ENCODE data around the gene SLC30A10. TPM values are rescaled to one million over a fixed set of nuclear protein-coding genes. Genes with fewer than 3 reads are reported as not detected.

SLC30A10 gene
- total RNA-seq, 1 donor from 2014 or later: 0.25 TPM

DNA sequence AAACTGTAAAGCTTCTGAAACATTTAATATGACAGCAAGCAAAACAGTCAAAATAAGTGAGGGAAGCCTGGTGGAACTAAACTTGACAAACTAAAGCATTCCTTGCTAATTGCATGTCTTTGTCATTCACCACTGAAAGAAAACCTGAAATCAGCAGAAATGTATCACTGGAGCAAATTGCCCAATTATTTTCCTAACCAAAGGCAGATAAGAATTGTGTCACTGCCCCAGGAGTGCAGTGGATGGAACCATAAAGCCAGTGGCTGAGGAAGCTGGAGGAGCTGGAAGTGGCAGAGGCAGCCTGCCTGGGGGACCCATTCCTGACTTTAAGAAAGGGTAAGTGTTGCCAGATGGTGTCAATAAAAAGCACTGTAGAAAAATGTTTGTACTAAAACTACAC, 2.7 kb upstream of the SLC30A10 start:
- Histone ChIP-seq H3K36me3 (no peaks in the 10 kb centered on the region), H3K27ac (no peak overlapping the region), H3K27me3 (no peaks in the 10 kb centered on the region), H3K9me3 (no peaks in the 10 kb centered on the region), H3K4me1 (peaks cover 8% of the 10 kb centered on the region), H3K4me3 (no peak overlapping the region)
- intact Hi-C loops (cut with DNase I): no loop called here
- DNase-seq (ENCODE audit: extremely low spot score in 2 of 2): no peak
- TF ChIP-seq, protein P1, sequence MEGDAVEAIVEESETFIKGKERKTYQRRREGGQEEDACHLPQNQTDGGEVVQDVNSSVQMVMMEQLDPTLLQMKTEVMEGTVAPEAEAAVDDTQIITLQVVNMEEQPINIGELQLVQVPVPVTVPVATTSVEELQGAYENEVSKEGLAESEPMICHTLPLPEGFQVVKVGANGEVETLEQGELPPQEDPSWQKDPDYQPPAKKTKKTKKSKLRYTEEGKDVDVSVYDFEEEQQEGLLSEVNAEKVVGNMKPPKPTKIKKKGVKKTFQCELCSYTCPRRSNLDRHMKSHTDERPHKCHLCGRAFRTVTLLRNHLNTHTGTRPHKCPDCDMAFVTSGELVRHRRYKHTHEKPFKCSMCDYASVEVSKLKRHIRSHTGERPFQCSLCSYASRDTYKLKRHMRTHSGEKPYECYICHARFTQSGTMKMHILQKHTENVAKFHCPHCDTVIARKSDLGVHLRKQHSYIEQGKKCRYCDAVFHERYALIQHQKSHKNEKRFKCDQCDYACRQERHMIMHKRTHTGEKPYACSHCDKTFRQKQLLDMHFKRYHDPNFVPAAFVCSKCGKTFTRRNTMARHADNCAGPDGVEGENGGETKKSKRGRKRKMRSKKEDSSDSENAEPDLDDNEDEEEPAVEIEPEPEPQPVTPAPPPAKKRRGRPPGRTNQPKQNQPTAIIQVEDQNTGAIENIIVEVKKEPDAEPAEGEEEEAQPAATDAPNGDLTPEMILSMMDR (IDR thresholded peaks at IDR 0.05): no peak
- TF ChIP-seq POLR2A (IDR thresholded peaks at IDR 0.05) (no peak), POLR2AphosphoS5 (IDR thresholded peaks at IDR 0.05; ENCODE audit: insufficient read depth in 1 of 2, low read depth in 1 of 2) (no peak)

DNA sequence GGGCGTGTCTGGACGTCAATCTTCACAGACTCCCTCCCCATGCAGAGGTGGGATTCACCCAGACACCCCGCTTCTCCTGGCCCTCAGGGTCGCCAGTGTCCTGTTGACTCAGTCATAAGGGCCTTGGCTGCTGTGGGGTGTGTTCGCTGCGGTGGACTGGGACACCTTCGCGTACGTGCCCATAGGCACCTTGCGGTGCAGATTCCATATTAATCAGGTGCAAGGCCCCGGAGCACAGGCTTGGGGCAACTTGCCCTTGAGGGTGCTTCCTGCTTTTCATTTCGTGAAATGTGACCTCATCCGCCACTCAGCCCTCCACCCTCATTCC, 398 bp upstream of the SLC30A10 start:
- no peak overlapping the region for H3K27ac ChIP-seq
- H3K4me1 ChIP-seq: peaks cover 8% of the 10 kb centered on the region
- no peak for TF ChIP-seq POLR2AphosphoS5 (IDR thresholded peaks at IDR 0.05; ENCODE audit: insufficient read depth in 1 of 2, low read depth in 1 of 2)
- TF ChIP-seq POLR2A (IDR thresholded peaks at IDR 0.05): no peak
- TF ChIP-seq, protein P1 (IDR thresholded peaks at IDR 0.05): no peak
- peak overlapping the region in 1 of 2 donors; percentile 51 for H3K4me3 ChIP-seq
- no peak for DNase-seq (ENCODE audit: extremely low spot score in 2 of 2)
- no peaks in the 10 kb centered on the region for H3K36me3 ChIP-seq
- H3K9me3 ChIP-seq: no peaks in the 10 kb centered on the region
- intact Hi-C loops (cut with DNase I): no loop called here
- no peaks in the 10 kb centered on the region for H3K27me3 ChIP-seq

DNA sequence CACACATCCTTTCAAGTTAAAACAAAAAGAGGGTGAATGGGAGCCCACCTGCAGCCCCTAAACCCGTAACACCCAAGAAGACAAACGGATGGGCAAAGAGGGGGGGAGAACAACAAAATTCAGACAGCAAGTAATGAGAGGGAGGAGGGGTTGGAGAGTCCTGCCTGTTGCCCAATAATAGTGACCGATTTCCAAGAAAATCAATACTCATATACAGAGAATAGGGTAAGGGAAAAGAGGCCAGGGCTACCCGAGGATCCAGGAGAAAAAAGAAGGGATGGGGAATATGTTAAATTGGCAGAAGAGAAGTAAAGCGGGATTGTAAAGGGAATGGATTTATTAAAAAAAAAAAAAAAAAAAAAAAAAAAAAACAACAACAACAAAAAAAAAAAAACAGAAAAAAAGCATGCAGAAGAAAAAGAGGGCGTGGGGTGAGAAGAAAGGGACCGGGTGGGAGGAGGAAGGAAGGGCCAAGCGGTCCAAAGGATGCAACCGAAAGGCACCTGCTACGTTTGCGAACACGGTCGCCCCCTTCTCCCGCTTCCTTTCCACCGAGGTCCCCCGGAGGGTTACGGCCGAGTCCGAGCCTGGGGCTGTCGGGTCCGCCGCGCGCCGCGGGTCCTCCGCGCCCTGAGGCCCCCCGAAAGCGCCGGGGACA, 930 bp downstream of the SLC30A10 start:
- peak overlapping the region; percentile 35 to 51 for H3K4me3 ChIP-seq
- H3K27ac ChIP-seq: no peak overlapping the region
- no peak for DNase-seq (ENCODE audit: extremely low spot score in 2 of 2)
- no peaks in the 10 kb centered on the region for H3K9me3 ChIP-seq
- H3K4me1 ChIP-seq: peaks cover 8% of the 10 kb centered on the region
- intact Hi-C loops (cut with DNase I): no loop called here
- no peak for TF ChIP-seq POLR2AphosphoS5 (IDR thresholded peaks at IDR 0.05; ENCODE audit: insufficient read depth in 1 of 2, low read depth in 1 of 2)
- TF ChIP-seq, protein P1 (IDR thresholded peaks at IDR 0.05): no peak
- TF ChIP-seq POLR2A (IDR thresholded peaks at IDR 0.05): no peak
- H3K36me3 ChIP-seq: no peaks in the 10 kb centered on the region
- no peaks in the 10 kb centered on the region for H3K27me3 ChIP-seq

DNA sequence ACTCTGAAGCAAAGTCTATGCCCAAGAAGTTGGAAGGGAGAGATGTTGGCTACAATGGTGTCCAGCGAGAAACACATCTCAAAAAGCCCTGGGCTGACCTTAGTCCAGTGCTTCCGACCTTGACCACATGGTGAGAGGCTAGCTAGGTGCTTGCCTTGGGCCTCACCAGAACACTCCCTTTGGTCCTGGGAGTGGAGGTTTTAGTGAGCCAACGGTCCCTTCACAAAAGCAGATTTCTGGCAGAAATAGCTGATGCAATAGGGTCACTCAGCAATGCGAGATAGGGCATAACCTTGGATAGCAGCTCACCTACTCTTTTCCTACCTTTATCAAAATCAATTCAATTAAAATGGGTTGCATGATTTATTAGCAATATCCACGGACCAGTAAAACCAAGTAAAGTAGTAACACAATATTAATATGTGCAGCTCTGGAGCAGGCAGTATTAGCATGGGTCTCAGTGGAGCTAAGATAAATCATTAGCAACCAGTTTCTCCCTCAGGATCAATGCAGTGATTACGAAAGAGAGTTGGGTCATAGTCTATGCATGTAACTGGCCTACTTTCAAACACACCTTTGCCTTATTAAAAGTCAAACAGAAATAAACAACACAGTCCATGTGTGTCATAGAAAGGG, 1.9 kb downstream of the SLC30A10 start:
- intact Hi-C loops (cut with DNase I): no loop called here
- TF ChIP-seq, protein P1 (IDR thresholded peaks at IDR 0.05): no peak
- TF ChIP-seq POLR2AphosphoS5 (IDR thresholded peaks at IDR 0.05; ENCODE audit: insufficient read depth in 1 of 2, low read depth in 1 of 2) (no peak), POLR2A (IDR thresholded peaks at IDR 0.05) (no peak)
- H3K4me3 ChIP-seq: no peak overlapping the region
- no peak for DNase-seq (ENCODE audit: extremely low spot score in 2 of 2)
- H3K27me3 ChIP-seq: no peaks in the 10 kb centered on the region
- H3K9me3 ChIP-seq: no peaks in the 10 kb centered on the region
- H3K4me1 ChIP-seq: peaks cover 8% of the 10 kb centered on the region
- no peak overlapping the region for H3K27ac ChIP-seq
- no peaks in the 10 kb centered on the region for H3K36me3 ChIP-seq

DNA sequence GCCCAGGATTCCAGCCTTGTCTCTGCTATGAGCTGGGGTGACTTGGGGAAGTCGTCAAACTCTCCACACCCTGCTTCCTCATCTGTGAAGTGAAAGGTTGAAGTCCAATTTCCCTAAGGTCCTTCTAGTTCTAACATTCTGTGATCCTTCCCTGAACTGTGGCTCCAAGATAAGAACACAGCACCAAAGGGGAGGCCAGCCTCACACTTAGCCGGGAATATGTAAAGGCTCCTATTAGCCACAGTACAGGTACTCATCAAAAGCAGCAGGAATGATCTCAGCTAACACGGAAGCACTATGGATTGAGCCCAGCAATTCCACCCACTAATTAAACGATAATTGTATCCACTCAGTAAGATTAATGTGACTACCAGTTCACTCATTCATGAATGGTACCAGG, 4.0 kb downstream of the SLC30A10 start:
- H3K4me3 ChIP-seq: no peak overlapping the region

More for the DNA sequence above, 4.0 kb downstream of the SLC30A10 start:
- Histone ChIP-seq H3K9me3 (no peaks in the 10 kb centered on the region), H3K4me1 (peaks cover 8% of the 10 kb centered on the region), H3K27ac (no peak overlapping the region), H3K27me3 (no peaks in the 10 kb centered on the region), H3K36me3 (no peaks in the 10 kb centered on the region)
- DNase-seq (ENCODE audit: extremely low spot score in 2 of 2): no peak
- TF ChIP-seq, protein P1 (IDR thresholded peaks at IDR 0.05): no peak
- no peak for TF ChIP-seq POLR2AphosphoS5 (IDR thresholded peaks at IDR 0.05; ENCODE audit: insufficient read depth in 1 of 2, low read depth in 1 of 2)
- TF ChIP-seq POLR2A (IDR thresholded peaks at IDR 0.05): no peak
- intact Hi-C loops (cut with DNase I): no loop called here
